HepG2 (cell line): ENCODE results near the gene ZNF341. TPM values are rescaled to one million over a fixed set of nuclear protein-coding genes. Genes with fewer than 3 reads are reported as not detected.

Source experiments
- IRF2 ChIP-seq: IDR thresholded peaks from 2 replicates; pipeline ENCODE4 v1.6.1; 2018; ENCODE audit warnings: missing genetic modification reagents, missing compliant biosample characterization
- JARID2 ChIP-seq: sonication (generic); formaldehyde crosslinking; IDR thresholded peaks from 2 replicates; pipeline ENCODE4 v1.8.1; 2023; ENCODE audit warnings: missing genetic modification reagents, inconsistent platforms; ENCODE audit not compliant: insufficient replicate concordance
- JUN ChIP-seq: sonication (generic); formaldehyde crosslinking; IDR thresholded peaks from 2 replicates; pipeline ENCODE4 v1.4.0; 2020; ENCODE audit warnings: mild to moderate bottlenecking, missing genetic modification reagents
- KAT8 ChIP-seq: IDR thresholded peaks from 2 replicates; pipeline ENCODE4 v1.6.1; 2016; ENCODE audit warnings: missing genetic modification reagents, missing compliant biosample characterization
- MZF1 ChIP-seq: sonication (generic); formaldehyde crosslinking; IDR thresholded peaks from 2 replicates; pipeline ENCODE4 v1.8.1; 2023; ENCODE audit warnings: mild to moderate bottlenecking, missing genetic modification reagents, borderline replicate concordance
- NAIF1 ChIP-seq: sonication (generic); formaldehyde crosslinking; IDR thresholded peaks from 2 replicates; pipeline ENCODE4 v1.5.0; 2020; ENCODE audit warnings: mild to moderate bottlenecking, missing genetic modification reagents, borderline replicate concordance
- NFE2L2 ChIP-seq: fragments of 150-350 bp; IDR thresholded peaks from 2 replicates; pipeline ENCODE4 v1.6.1; 2014; ENCODE audit warnings: low read length
- NR3C1 ChIP-seq: sonication (generic); formaldehyde crosslinking; IDR thresholded peaks from 2 replicates; pipeline ENCODE4 v1.4.0; 2020; ENCODE audit warnings: missing genetic modification reagents
- SPEN ChIP-seq: sonication (generic); formaldehyde crosslinking; IDR thresholded peaks from 2 replicates; pipeline ENCODE4 v1.5.1; 2020; ENCODE audit warnings: low read depth, mild to moderate bottlenecking, missing genetic modification reagents
- XRCC5 ChIP-seq: fragments of 200-400 bp; formaldehyde crosslinking; optimal IDR thresholded peaks from 2 replicates; pipeline ENCODE3; 2017; ENCODE audit warnings: mild to moderate bottlenecking, low read length
- ZNF3 ChIP-seq: IDR thresholded peaks from 2 replicates; pipeline ENCODE4 v1.7.0; 2017; ENCODE audit warnings: inconsistent platforms
- ZNF563 ChIP-seq: sonication (generic); formaldehyde crosslinking; IDR thresholded peaks from 2 replicates; pipeline ENCODE4 v1.8.0; 2022; ENCODE audit warnings: mild to moderate bottlenecking, moderate library complexity, missing genetic modification reagents
- ZNF607 ChIP-seq: sonication (generic); formaldehyde crosslinking; IDR thresholded peaks from 2 replicates; pipeline ENCODE4 v1.5.1; 2020; ENCODE audit warnings: missing genetic modification reagents, mild to moderate bottlenecking, borderline replicate concordance
- ZNF781 ChIP-seq: sonication (generic); formaldehyde crosslinking; IDR thresholded peaks from 2 replicates; pipeline ENCODE4 v1.5.1; 2020; ENCODE audit warnings: borderline replicate concordance, mild to moderate bottlenecking, missing genetic modification reagents; ENCODE audit errors: not compliant biosample characterization
- ZSCAN31 ChIP-seq: sonication (generic); formaldehyde crosslinking; IDR thresholded peaks from 2 replicates; pipeline ENCODE4 v1.5.0; 2020; ENCODE audit warnings: low read depth, mild to moderate bottlenecking, missing genetic modification reagents
- polyA plus RNA-seq, 8 experiments: library from polyadenylated mRNA; depleted of rRNA in 3 of 8; stranded (reverse) in 7 of 8; unstranded in 1 of 8; fragments of >200 nt; fragmentation: Illumina TruSeq in 4 of 8; extraction: Trizol in 4 of 8; gene quantifications; 2 replicates each; pipeline versions ENCODE4 v1.2.1 to v1.2.3, GENCODE V29; 2011 to 2016; ENCODE audit warnings: low read depth in 4 of 8, missing spikeins in 1 of 8, mixed read lengths in 1 of 8; ENCODE audit not compliant: insufficient read depth in 1 of 8
- total RNA-seq, 5 experiments: library from RNA; depleted of rRNA; stranded (reverse); fragments of >200 nt; fragmentation: Illumina TruSeq; extraction: Trizol; gene quantifications; 2 replicates each; pipeline ENCODE4 v1.2.3, GENCODE V29; 2016; ENCODE audit warnings: low read depth in 1 of 5
- TF ChIP-seq, protein P1 (sequence below): sonication (generic); formaldehyde crosslinking; IDR thresholded peaks from 2 replicates; pipeline ENCODE4 v1.4.0; 2020; ENCODE audit warnings: missing genetic modification reagents
- TF ChIP-seq, protein P2 (sequence below): sonication (generic); formaldehyde crosslinking; conservative IDR thresholded peaks from 2 replicates; pipeline ENCODE4 v1.8.0; 2022; ENCODE audit warnings: missing genetic modification reagents
- TF ChIP-seq, protein P3 (sequence below): sonication (generic); formaldehyde crosslinking; IDR thresholded peaks from 2 replicates; pipeline ENCODE4 v1.4.0; 2020; ENCODE audit warnings: missing genetic modification reagents, borderline replicate concordance
- TF ChIP-seq, protein P4 (sequence below): IDR thresholded peaks from 2 replicates; pipeline ENCODE4 v1.6.1; 2016; ENCODE audit warnings: missing biosample characterization, missing genetic modification reagents, low read depth

Gene ZNF341
- total and polyA plus RNA-seq, 2 of the 13 experiments (the other 11 are each of a cell fraction or from before 2014, with no cell fraction given) = 1.1 to 2.2 TPM

DNA sequence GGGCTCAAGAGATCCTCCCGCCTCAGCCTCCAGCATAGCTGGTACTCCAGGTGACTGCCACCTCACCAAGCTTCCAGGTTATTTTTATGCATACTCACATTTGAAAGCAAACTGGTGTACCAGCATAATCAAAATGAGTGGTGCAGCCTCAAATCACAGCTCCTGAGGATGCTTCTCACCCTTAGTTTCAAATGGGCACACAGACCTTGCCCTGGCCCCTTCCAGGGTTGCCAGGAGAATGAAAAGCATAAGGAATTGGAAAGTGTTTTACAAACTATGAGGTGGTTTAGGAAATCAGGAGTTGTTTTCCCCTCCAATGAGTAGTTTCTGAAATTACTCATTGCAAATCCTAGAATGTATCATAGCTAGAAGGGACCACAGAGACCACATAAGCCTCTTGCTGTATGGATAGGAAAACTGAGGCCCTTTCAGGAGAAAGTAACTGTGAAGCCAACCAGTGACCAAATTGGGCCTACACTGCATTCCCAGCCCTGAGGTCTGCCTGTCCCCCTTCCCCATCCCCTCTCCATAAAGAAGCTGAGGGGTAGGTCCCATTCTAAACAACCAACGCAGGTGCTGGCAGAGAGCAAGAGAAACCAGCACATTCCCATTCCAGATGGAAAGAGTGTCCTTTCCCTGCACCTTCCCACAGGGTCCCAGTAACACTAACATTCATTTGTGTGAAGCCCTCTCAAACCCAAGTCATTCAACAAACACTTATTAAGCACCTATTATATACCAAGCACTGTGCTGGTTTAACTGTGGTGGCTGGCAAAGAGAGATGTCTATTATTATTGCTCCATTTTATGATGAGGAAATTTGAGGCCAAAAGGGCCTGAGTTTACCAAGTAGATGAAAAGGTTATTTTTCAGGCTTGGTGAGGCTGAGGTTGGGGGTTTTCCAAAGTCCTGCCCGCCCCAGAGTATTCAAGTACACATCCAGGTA is 43.5 kb upstream of the ZNF341 start (continued):
- TF ChIP-seq, protein P1, sequence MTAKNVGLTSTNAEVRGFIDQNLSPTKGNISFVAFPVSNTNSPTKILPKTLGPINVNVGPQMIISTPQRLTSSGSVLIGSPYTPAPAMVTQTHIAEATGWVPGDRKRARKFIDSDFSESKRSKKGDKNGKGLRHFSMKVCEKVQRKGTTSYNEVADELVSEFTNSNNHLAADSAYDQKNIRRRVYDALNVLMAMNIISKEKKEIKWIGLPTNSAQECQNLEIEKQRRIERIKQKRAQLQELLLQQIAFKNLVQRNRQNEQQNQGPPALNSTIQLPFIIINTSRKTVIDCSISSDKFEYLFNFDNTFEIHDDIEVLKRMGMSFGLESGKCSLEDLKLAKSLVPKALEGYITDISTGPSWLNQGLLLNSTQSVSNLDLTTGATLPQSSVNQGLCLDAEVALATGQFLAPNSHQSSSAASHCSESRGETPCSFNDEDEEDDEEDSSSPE (CRISPR knock-in tag) = 0 out of 2 replicates have a peak, but pooled peaks have one; percentile 15
- TF ChIP-seq SPEN (CRISPR knock-in tag) = 0 out of 2 replicates have a peak, but pooled peaks have one; percentile 19
- TF ChIP-seq, protein P2, sequence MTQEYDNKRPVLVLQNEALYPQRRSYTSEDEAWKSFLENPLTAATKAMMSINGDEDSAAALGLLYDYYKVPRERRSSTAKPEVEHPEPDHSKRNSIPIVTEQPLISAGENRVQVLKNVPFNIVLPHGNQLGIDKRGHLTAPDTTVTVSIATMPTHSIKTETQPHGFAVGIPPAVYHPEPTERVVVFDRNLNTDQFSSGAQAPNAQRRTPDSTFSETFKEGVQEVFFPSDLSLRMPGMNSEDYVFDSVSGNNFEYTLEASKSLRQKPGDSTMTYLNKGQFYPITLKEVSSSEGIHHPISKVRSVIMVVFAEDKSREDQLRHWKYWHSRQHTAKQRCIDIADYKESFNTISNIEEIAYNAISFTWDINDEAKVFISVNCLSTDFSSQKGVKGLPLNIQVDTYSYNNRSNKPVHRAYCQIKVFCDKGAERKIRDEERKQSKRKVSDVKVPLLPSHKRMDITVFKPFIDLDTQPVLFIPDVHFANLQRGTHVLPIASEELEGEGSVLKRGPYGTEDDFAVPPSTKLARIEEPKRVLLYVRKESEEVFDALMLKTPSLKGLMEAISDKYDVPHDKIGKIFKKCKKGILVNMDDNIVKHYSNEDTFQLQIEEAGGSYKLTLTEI (CRISPR knock-in tag) = no peak
- TF ChIP-seq, protein P3, sequence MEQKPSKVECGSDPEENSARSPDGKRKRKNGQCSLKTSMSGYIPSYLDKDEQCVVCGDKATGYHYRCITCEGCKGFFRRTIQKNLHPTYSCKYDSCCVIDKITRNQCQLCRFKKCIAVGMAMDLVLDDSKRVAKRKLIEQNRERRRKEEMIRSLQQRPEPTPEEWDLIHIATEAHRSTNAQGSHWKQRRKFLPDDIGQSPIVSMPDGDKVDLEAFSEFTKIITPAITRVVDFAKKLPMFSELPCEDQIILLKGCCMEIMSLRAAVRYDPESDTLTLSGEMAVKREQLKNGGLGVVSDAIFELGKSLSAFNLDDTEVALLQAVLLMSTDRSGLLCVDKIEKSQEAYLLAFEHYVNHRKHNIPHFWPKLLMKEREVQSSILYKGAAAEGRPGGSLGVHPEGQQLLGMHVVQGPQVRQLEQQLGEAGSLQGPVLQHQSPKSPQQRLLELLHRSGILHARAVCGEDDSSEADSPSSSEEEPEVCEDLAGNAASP (CRISPR knock-in tag) = no peak
- TF ChIP-seq ZNF563 (CRISPR knock-in tag) = no peak
- TF ChIP-seq JUN (CRISPR knock-in tag) = peak; percentile 17; the same call in 1 of the 2 replicates
- peak; percentile 14; the same call in 1 of the 2 replicates for TF ChIP-seq ZNF3 (CRISPR knock-in tag)
- TF ChIP-seq NR3C1 = no peak
- 0 out of 2 replicates have a peak, but pooled peaks have one; percentile 26 for TF ChIP-seq ZNF607
- no peak for TF ChIP-seq NAIF1 (CRISPR knock-in tag)
- 0 out of 2 replicates have a peak, but pooled peaks have one; percentile 4 for TF ChIP-seq NFE2L2
- TF ChIP-seq, protein P4, sequence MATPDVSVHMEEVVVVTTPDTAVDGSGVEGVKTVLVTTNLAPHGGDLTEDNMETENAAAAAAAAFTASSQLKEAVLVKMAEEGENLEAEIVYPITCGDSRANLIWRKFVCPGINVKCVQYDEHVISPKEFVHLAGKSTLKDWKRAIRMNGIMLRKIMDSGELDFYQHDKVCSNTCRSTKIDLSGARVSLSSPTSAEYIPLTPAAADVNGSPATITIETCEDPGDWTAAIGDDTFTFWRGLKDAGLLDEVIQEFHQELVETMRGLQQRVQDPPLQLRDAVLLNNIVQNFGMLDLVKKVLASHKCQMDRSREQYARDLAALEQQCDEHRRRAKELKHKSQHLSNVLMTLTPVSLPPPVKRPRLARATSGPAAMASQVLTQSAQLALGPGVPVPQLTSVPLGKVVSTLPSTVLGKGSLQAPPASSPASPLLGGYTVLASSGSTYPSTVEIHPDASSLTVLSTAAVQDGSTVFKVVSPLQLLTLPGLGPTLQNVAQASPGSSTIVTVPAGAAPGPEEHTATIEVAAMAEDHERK (CRISPR knock-in tag) = no peak
- no peak for TF ChIP-seq MZF1 (CRISPR knock-in tag)
- TF ChIP-seq ZSCAN31 (CRISPR knock-in tag) = 0 out of 2 replicates have a peak, but pooled peaks have one; percentile 55
- no peak for TF ChIP-seq JARID2
- no peak for TF ChIP-seq XRCC5
- 0 out of 2 replicates have a peak, but pooled peaks have one; percentile 5 for TF ChIP-seq IRF2
- TF ChIP-seq KAT8 (CRISPR knock-in tag) = no peak
- no peak for TF ChIP-seq ZNF781 (CRISPR knock-in tag)
